GM19025 (cell line): ENCODE results near the gene MSI2.

Experiments
- ATAC-seq: cut with Tn5 transposase; IDR thresholded peaks from one replicate; pipeline ENCODE4 v1.9.1; 2021; ENCODE audit warnings: mild to moderate bottlenecking, low read depth, moderate library complexity; ENCODE audit not compliant: unreplicated experiment

Gene MSI2

GRCh38 chr17:57447990-57448758, 191.9 kb downstream of the MSI2 start:
- ATAC-seq, result no peak

GRCh38 chr17:57448759-57449283, 192.5 kb downstream of the MSI2 start:
- ATAC-seq, result no peak

GRCh38 chr17:57451191-57451590, 194.9 kb downstream of the MSI2 start:
- no peak for ATAC-seq

GRCh38 chr17:57451643-57452042, 195.3 kb downstream of the MSI2 start:
- no peak for ATAC-seq

GRCh38 chr17:57453841-57454425, 197.6 kb downstream of the MSI2 start:
- no peak for ATAC-seq

GRCh38 chr17:57454729-57455062, 198.4 kb downstream of the MSI2 start:
- no peak for ATAC-seq

- peak; percentile 70 for ATAC-seq
These were observed 199.0 kb downstream of the MSI2 start for GRCh38 chr17:57455063-57455914.

- ATAC-seq, result no peak
These were observed 200.3 kb downstream of the MSI2 start for GRCh38 chr17:57456622-57457021.

GRCh38 chr17:57457188-57457587, 200.9 kb downstream of the MSI2 start:
- no peak for ATAC-seq

GRCh38 chr17:57458718-57459285, 202.5 kb downstream of the MSI2 start:
- no peak for ATAC-seq

- no peak for ATAC-seq
These were observed 203.1 kb downstream of the MSI2 start for GRCh38 chr17:57459286-57459915.

GRCh38 chr17:57461082-57461481, 204.8 kb downstream of the MSI2 start:
- ATAC-seq, result no peak

- no peak for ATAC-seq
These were observed 205.8 kb downstream of the MSI2 start for GRCh38 chr17:57462007-57462579.

GRCh38 chr17:57463103-57463885, 207.0 kb downstream of the MSI2 start:
- peak; percentile 91 for ATAC-seq

- ATAC-seq, result no peak
These were observed 208.0 kb downstream of the MSI2 start for GRCh38 chr17:57464191-57464864.

- ATAC-seq, result no peak
These were observed 209.3 kb downstream of the MSI2 start for GRCh38 chr17:57465610-57466009.

- ATAC-seq, result no peak
These were observed 209.7 kb downstream of the MSI2 start for GRCh38 chr17:57466017-57466471.

GRCh38 chr17:57466521-57466920, 210.2 kb downstream of the MSI2 start:
- ATAC-seq, result no peak

GRCh38 chr17:57467226-57467625, 210.9 kb downstream of the MSI2 start:
- ATAC-seq, result no peak
